Anterior cingulate cortex (tissue), 58 donors: ENCODE data around the gene OLFML2A.
"Not testable (repeated sequence)": the region's sequence is repeated elsewhere in the genome, so short reads cannot be mapped to it uniquely, and the experiment has no call there.

ENCODE experiments used
- DNase-seq, 58 donors: peaks; one replicate each; lab custom pipeline; 2025; lab: John Stamatoyannopoulos, UW

The OLFML2A gene

GRCh38 chr9:124776954-124777648 is at the start of gene OLFML2A:
Gene OLFML2A, plus strand, starts transcription at chr9:124777133. Its CDS starts 138 bp downstream, at chr9:124777271.
- no peak for DNase-seq

GRCh38 chr9:124730772-124731171 is 46.2 kb upstream of the OLFML2A start:
- DNase-seq, result no peak

- DNase-seq, result no peak
Measured at GRCh38 chr9:124733964-124734740, 42.8 kb upstream of the OLFML2A start.

- DNase-seq, result not testable (repeated sequence)
Measured at GRCh38 chr9:124734741-124735083, 42.2 kb upstream of the OLFML2A start.

GRCh38 chr9:124735121-124735520 is 41.8 kb upstream of the OLFML2A start:
- no peak for DNase-seq

- DNase-seq, result not testable (repeated sequence)
Measured at GRCh38 chr9:124738075-124738474, 38.9 kb upstream of the OLFML2A start.

- DNase-seq, result no peak
Measured at GRCh38 chr9:124739360-124739759, 37.6 kb upstream of the OLFML2A start.

- DNase-seq, result no peak
Measured at GRCh38 chr9:124741149-124741548, 35.8 kb upstream of the OLFML2A start.

GRCh38 chr9:124741662-124742061 is 35.3 kb upstream of the OLFML2A start:
- no peak for DNase-seq

GRCh38 chr9:124742940-124743339 is 34.0 kb upstream of the OLFML2A start:
- DNase-seq, result no peak

GRCh38 chr9:124743686-124744348 is 33.1 kb upstream of the OLFML2A start:
- DNase-seq, result no peak

- no peak for DNase-seq
Measured at GRCh38 chr9:124747065-124747464, 29.9 kb upstream of the OLFML2A start.

- no peak for DNase-seq
Measured at GRCh38 chr9:124749284-124749683, 27.6 kb upstream of the OLFML2A start.

- DNase-seq, result no peak
Measured at GRCh38 chr9:124749781-124750180, 27.2 kb upstream of the OLFML2A start.

GRCh38 chr9:124752967-124753366 is 24.0 kb upstream of the OLFML2A start:
- no peak for DNase-seq

GRCh38 chr9:124754289-124754688 is 22.6 kb upstream of the OLFML2A start:
- DNase-seq, result no peak

GRCh38 chr9:124755061-124755460 is 21.9 kb upstream of the OLFML2A start:
- no peak for DNase-seq

- no peak for DNase-seq
Measured at GRCh38 chr9:124756011-124756410, 20.9 kb upstream of the OLFML2A start.

- DNase-seq, result no peak
Measured at GRCh38 chr9:124757616-124758015, 19.3 kb upstream of the OLFML2A start.

- no peak for DNase-seq
Measured at GRCh38 chr9:124758061-124758460, 18.9 kb upstream of the OLFML2A start.

GRCh38 chr9:124758691-124759090 is 18.2 kb upstream of the OLFML2A start:
- DNase-seq, result no peak

GRCh38 chr9:124759327-124759726 is 17.6 kb upstream of the OLFML2A start:
- DNase-seq, result no peak
